H9 (cell line): Measurements from ENCODE around the gene ADAM19. TPM values are rescaled to one million over a fixed set of nuclear protein-coding genes. Genes with fewer than 3 reads are reported as not detected.

Source experiments
- DNase-seq: peaks from one replicate; pipeline ENCODE4 v3.0.0-alpha.2; 2017
- H2AFZ ChIP-seq: one replicate; pipeline ENCODE4 v1.6.1; 2013; ENCODE audit warnings: mild to moderate bottlenecking, low read length, control low read depth, moderate library complexity
- H2AK5ac ChIP-seq: 2 replicates; pipeline ENCODE4 v1.6.1; 2013; ENCODE audit warnings: low read length, control low read depth, mixed read lengths; ENCODE audit not compliant: insufficient read length
- H2BK120ac ChIP-seq: one replicate; pipeline ENCODE4 v1.6.1; 2013; ENCODE audit warnings: low read depth, mild to moderate bottlenecking, low read length, control low read depth, inconsistent platforms; ENCODE audit not compliant: poor library complexity, severe bottlenecking
- H2BK12ac ChIP-seq: 2 replicates; pipeline ENCODE4 v1.6.1; 2013; ENCODE audit warnings: low read length, control low read depth, mixed read lengths, low read depth; ENCODE audit not compliant: insufficient read length
- H2BK15ac ChIP-seq: 2 replicates; pipeline ENCODE4 v1.6.1; 2013; ENCODE audit warnings: low read depth, low read length, control low read depth
- H2BK20ac ChIP-seq: one replicate; pipeline ENCODE4 v1.6.1; 2013; ENCODE audit warnings: low read depth, mild to moderate bottlenecking, low read length, control low read depth, inconsistent platforms; ENCODE audit not compliant: poor library complexity, severe bottlenecking
- H2BK5ac ChIP-seq: 2 replicates; pipeline ENCODE4 v1.6.1; 2013; ENCODE audit warnings: low read length, control low read depth, mixed read lengths; ENCODE audit not compliant: insufficient read length
- H3K14ac ChIP-seq: 2 replicates; pipeline ENCODE4 v1.6.1; 2013; ENCODE audit warnings: low read length, control low read depth; ENCODE audit not compliant: insufficient read depth
- H3K18ac ChIP-seq: 2 replicates; pipeline ENCODE4 v1.6.1; 2013; ENCODE audit warnings: low read depth, mild to moderate bottlenecking, mixed read lengths, low read length, control low read depth; ENCODE audit not compliant: insufficient read length
- H3K23ac ChIP-seq: 2 replicates; pipeline ENCODE4 v1.6.1; 2013; ENCODE audit warnings: low read length, control low read depth, mixed read lengths, low read depth; ENCODE audit not compliant: insufficient read length
- H3K23me2 ChIP-seq: 2 replicates; pipeline ENCODE4 v1.6.1; 2013; ENCODE audit warnings: low read depth, mild to moderate bottlenecking, mixed read lengths, low read length, control low read depth; ENCODE audit not compliant: insufficient read length, poor library complexity, severe bottlenecking
- H3K27ac ChIP-seq: 2 replicates; pipeline ENCODE4 v1.5.1; 2013; ENCODE audit warnings: low read length, control low read depth, mixed read lengths, low read depth; ENCODE audit not compliant: insufficient read length
- H3K27me3 ChIP-seq: 2 replicates; pipeline ENCODE4 v1.6.1; 2013; ENCODE audit warnings: low read length, control low read depth, inconsistent platforms; ENCODE audit not compliant: insufficient read depth
- H3K4ac ChIP-seq: 2 replicates; pipeline ENCODE4 v1.6.1; 2013; ENCODE audit warnings: low read depth, mild to moderate bottlenecking, control low read depth, inconsistent platforms, low read length, moderate library complexity
- H3K4me1 ChIP-seq: 2 replicates; pipeline ENCODE4 v1.6.1; 2013; ENCODE audit warnings: low read length, control low read depth, inconsistent platforms; ENCODE audit not compliant: insufficient read depth
- H3K4me2 ChIP-seq: 2 replicates; pipeline ENCODE4 v1.6.1; 2013; ENCODE audit warnings: low read length, control low read depth, mixed read lengths; ENCODE audit not compliant: insufficient read length, insufficient read depth
- H3K56ac ChIP-seq: 2 replicates; pipeline ENCODE4 v1.6.1; 2013; ENCODE audit warnings: low read depth, mild to moderate bottlenecking, mixed read lengths, low read length, control low read depth; ENCODE audit not compliant: insufficient read length
- H3K79me1 ChIP-seq: 2 replicates; pipeline ENCODE4 v1.6.1; 2013; ENCODE audit warnings: low read depth, mild to moderate bottlenecking, moderate library complexity, low read length, control low read depth, inconsistent platforms; ENCODE audit not compliant: insufficient read depth, poor library complexity, severe bottlenecking
- H3K79me2 ChIP-seq: 2 replicates; pipeline ENCODE4 v1.6.1; 2013; ENCODE audit warnings: low read length, control low read depth, inconsistent platforms; ENCODE audit not compliant: insufficient read depth
- H3K9ac ChIP-seq: 2 replicates; pipeline ENCODE4 v1.6.1; 2013; ENCODE audit warnings: low read length, control low read depth, mixed read lengths; ENCODE audit not compliant: insufficient read length; ENCODE audit errors: extremely low read depth
- H3K9me3 ChIP-seq: one replicate; pipeline ENCODE4 v1.6.1; 2013; ENCODE audit warnings: low read depth, low read length, inconsistent platforms; ENCODE audit not compliant: control insufficient read depth
- H3T11ph ChIP-seq: one replicate; pipeline ENCODE4 v1.6.1; 2013; ENCODE audit warnings: mild to moderate bottlenecking, low read length, control low read depth, inconsistent platforms
- H4K20me1 ChIP-seq: one replicate; pipeline ENCODE4 v1.6.1; 2013; ENCODE audit not compliant: control insufficient read depth, insufficient read length, insufficient read depth
- H4K5ac ChIP-seq: 2 replicates; pipeline ENCODE4 v1.6.1; 2013; ENCODE audit warnings: low read depth, mild to moderate bottlenecking, mixed read lengths, low read length, control low read depth; ENCODE audit not compliant: insufficient read length
- H4K8ac ChIP-seq: replicated peaks from 2 replicates; pipeline ENCODE4 v1.6.1; 2013; ENCODE audit warnings: low read length, control low read depth, mixed read lengths, low read depth; ENCODE audit not compliant: insufficient read length
- H4K91ac ChIP-seq: 2 replicates; pipeline ENCODE4 v1.6.1; 2013; ENCODE audit warnings: low read depth, mild to moderate bottlenecking, moderate library complexity, mixed read lengths, low read length, control low read depth; ENCODE audit not compliant: insufficient read length
- H3K27ac Mint-ChIP-seq, 3 experiments: 2 replicates in 2 of 3; 3 replicates in 1 of 3; pipeline ENCODE4 v1.8.0; 2020 to 2021; ENCODE audit warnings: mixed read lengths in 3 of 3, mild to moderate bottlenecking in 1 of 3, moderate library complexity in 1 of 3
- H3K27me3 Mint-ChIP-seq: 2 replicates; pipeline ENCODE4 v1.8.0; 2021; ENCODE audit warnings: low read depth, mild to moderate bottlenecking, moderate library complexity, mixed read lengths
- H3K36me3 Mint-ChIP-seq, 3 experiments: 2 replicates in 2 of 3; 3 replicates in 1 of 3; pipeline ENCODE4 v1.8.0; 2020 to 2021; ENCODE audit warnings: low read depth in 3 of 3, mixed read lengths in 3 of 3; ENCODE audit not compliant: insufficient read depth in 1 of 3
- H3K4me1 Mint-ChIP-seq, 2 experiments: 2 replicates each; pipeline ENCODE4 v1.8.0; 2020; ENCODE audit warnings: mixed read lengths in 2 of 2
- H3K4me3 Mint-ChIP-seq, 2 experiments: 2 replicates in 1 of 2; 3 replicates in 1 of 2; pipeline ENCODE4 v1.8.0; 2020 to 2021; ENCODE audit warnings: mild to moderate bottlenecking in 2 of 2, mixed read lengths in 2 of 2, moderate library complexity in 1 of 2
- H3K9me3 Mint-ChIP-seq, 2 experiments: 2 replicates in 1 of 2; 3 replicates in 1 of 2; pipeline ENCODE4 v1.8.0; 2020; ENCODE audit warnings: mild to moderate bottlenecking in 2 of 2, mixed read lengths in 2 of 2, moderate library complexity in 1 of 2
- CTCF ChIP-seq: fragments of 200-600 bp; sonication (generic); conservative IDR thresholded peaks from 3 replicates; pipeline ENCODE4 v1.8.0; 2021; ENCODE audit warnings: antibody characterized with exemption, mild to moderate bottlenecking
- WGBS: extraction: QIAGEN DNeasy Blood & Tissue Kit; methylation state at CpG from one replicate; pipeline ENCODE4 v1.1.7; 2013; ENCODE audit warnings: missing lambda C conversion rate, low lambda C conversion rate, mixed read lengths; ENCODE audit not compliant: insufficient read length; ENCODE audit errors: extremely low coverage; 5-methylcytosine and 5-hydroxymethylcytosine counted together
- total RNA-seq: library from RNA; stranded (reverse); gene quantifications from 2 replicates; pipeline ENCODE4 v1.2.1, GENCODE V29; 2021

ADAM19 gene
- total RNA-seq, 1 experiment from 2014 or later, result 9.9 TPM

- H3K4me2 ChIP-seq, result no peak overlapping the region
- Mint-ChIP-seq H3K9me3 (no peaks in the 10 kb centered on the region), H3K27ac (no peak overlapping the region), H3K4me3 (no peak overlapping the region), H3K36me3 (peaks cover 5 to 15% (median 15%) of the 10 kb centered on the region in 3 experiments; a peak in 6 of 7 replicates), H3K27me3 (no peaks in the 10 kb centered on the region), H3K4me1 (peaks cover 20% of the 10 kb centered on the region in 2 experiments)
- no peaks in the 10 kb centered on the region for H3K9me3 ChIP-seq
- H2BK12ac ChIP-seq, result no peak overlapping the region
- H4K91ac ChIP-seq, result no peak overlapping the region
- no peak overlapping the region for H2BK20ac ChIP-seq
- H2BK120ac ChIP-seq, result no peak overlapping the region
- TF ChIP-seq CTCF, result no peak
- no peak overlapping the region for H2AFZ ChIP-seq
- H2AK5ac ChIP-seq, result no peak overlapping the region
- H3K14ac ChIP-seq, result no peak overlapping the region
- peaks cover 5% of the 10 kb centered on the region; the same call in 1 of the 2 replicates for H3K4me1 ChIP-seq
- no peak for DNase-seq
- no peaks in the 10 kb centered on the region for H3K27me3 ChIP-seq
- no peak overlapping the region for H3K4ac ChIP-seq
- no peak overlapping the region for H3K27ac ChIP-seq
- H2BK5ac ChIP-seq, result no peak overlapping the region
- no peaks in the 10 kb centered on the region for H3K79me1 ChIP-seq
- H4K5ac ChIP-seq, result no peak overlapping the region
- H3K9ac ChIP-seq, result no peak overlapping the region
- no peaks in the 10 kb centered on the region for H4K20me1 ChIP-seq
- no peak overlapping the region for H3K18ac ChIP-seq
- no peak overlapping the region for H4K8ac ChIP-seq
- H3K23ac ChIP-seq, result no peak overlapping the region
- H2BK15ac ChIP-seq, result no peak overlapping the region
- no peaks in the 10 kb centered on the region for H3K23me2 ChIP-seq
- H3K79me2 ChIP-seq, result no peaks in the 10 kb centered on the region
- WGBS, result no CpG with 5 or more reads among the region's 7 CpGs
- H3K56ac ChIP-seq, result no peak overlapping the region
- H3T11ph ChIP-seq, result no peak overlapping the region
Observed at GRCh38 chr5:157481666-157482065, 93.9 kb downstream of the ADAM19 start.
